ENCODE data around the gene ADH1C.

DNA sequence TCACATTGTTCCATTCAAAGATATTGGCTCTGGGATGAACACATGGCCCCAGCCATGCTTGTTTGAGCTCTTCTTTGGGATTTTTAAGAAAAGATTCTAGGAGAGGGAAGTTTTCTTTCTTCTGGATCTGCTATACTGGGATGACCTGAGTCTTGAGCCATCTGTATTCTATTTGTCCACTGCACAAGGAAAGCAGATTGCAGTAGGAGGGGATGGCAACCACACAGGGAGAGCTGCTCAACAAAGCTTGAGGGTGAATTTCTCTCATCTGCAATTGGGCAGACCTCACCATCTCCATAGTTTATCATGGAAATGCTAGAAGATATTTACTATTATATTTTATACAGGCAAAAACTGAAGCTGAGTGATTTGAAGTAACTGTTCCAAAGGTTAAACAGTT is 48.3 kb upstream of the ADH1C start:
- TF ChIP-seq, protein P1, sequence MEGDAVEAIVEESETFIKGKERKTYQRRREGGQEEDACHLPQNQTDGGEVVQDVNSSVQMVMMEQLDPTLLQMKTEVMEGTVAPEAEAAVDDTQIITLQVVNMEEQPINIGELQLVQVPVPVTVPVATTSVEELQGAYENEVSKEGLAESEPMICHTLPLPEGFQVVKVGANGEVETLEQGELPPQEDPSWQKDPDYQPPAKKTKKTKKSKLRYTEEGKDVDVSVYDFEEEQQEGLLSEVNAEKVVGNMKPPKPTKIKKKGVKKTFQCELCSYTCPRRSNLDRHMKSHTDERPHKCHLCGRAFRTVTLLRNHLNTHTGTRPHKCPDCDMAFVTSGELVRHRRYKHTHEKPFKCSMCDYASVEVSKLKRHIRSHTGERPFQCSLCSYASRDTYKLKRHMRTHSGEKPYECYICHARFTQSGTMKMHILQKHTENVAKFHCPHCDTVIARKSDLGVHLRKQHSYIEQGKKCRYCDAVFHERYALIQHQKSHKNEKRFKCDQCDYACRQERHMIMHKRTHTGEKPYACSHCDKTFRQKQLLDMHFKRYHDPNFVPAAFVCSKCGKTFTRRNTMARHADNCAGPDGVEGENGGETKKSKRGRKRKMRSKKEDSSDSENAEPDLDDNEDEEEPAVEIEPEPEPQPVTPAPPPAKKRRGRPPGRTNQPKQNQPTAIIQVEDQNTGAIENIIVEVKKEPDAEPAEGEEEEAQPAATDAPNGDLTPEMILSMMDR (IDR thresholded peaks at IDR 0.05), result no peak
- TF ChIP-seq POLR2A (IDR thresholded peaks at IDR 0.05) (no peak), POLR2AphosphoS5 (IDR thresholded peaks at IDR 0.05) (no peak), EP300 (IDR thresholded peaks at IDR 0.05; ENCODE audit: low read depth) (no peak)
